H1 (cell line): ENCODE results near the gene AAR2. TPM values are rescaled to one million over a fixed set of nuclear protein-coding genes. Genes with fewer than 3 reads are reported as not detected.

Experiments used
- CTCF ChIA-PET: fragments of 300-600 bp; sonication (Branson Sonifier 250); formaldehyde crosslinking; loops from one replicate; lab custom pipeline; 2021; ENCODE audit not compliant: partially characterized antibody; lab: Charles Lee
- POLR2A ChIA-PET: fragments of 300-600 bp; sonication (Branson Sonifier 250); formaldehyde crosslinking; loops from one replicate; lab custom pipeline; 2021; ENCODE audit warnings: inconsistent platforms; ENCODE audit not compliant: partially characterized antibody; lab: Charles Lee
- DNase-seq, 2 experiments: peaks; one replicate each; pipeline versions ENCODE4 v3.0.0 to v3.0.0-alpha.2; 2010 to 2022; ENCODE audit warnings: low spot score in 2 of 2, low read depth in 1 of 2, mixed read lengths in 1 of 2
- FAIRE-seq: peaks from 2 replicates; lab custom pipeline; 2011; peaks lifted over from hg19 to GRCh38; lab: Jason Lieb, UNC
- H2AFZ ChIP-seq: 2 replicates; pipeline ENCODE4 v1.8.1; 2012; ENCODE audit warnings: low read length, inconsistent platforms
- H2AK5ac ChIP-seq: 2 replicates; pipeline ENCODE4 v1.6.1; 2013; ENCODE audit warnings: low read depth, low read length
- H2BK120ac ChIP-seq: replicated peaks from 2 replicates; pipeline ENCODE3; 2013; ENCODE audit warnings: low read depth, low read length, inconsistent platforms
- H2BK12ac ChIP-seq: 2 replicates; pipeline ENCODE4 v1.6.1; 2013; ENCODE audit warnings: low read depth, low read length
- H2BK15ac ChIP-seq: 2 replicates; pipeline ENCODE4 v1.6.1; 2013; ENCODE audit warnings: low read length
- H2BK20ac ChIP-seq: 2 replicates; pipeline ENCODE4 v1.6.1; 2013; ENCODE audit warnings: low read length
- H2BK5ac ChIP-seq: 2 replicates; pipeline ENCODE4 v1.6.1; 2013; ENCODE audit warnings: low read depth, low read length
- H3K14ac ChIP-seq: 2 replicates; pipeline ENCODE4 v1.6.1; 2013; ENCODE audit warnings: inconsistent platforms; ENCODE audit not compliant: insufficient read length
- H3K18ac ChIP-seq: 2 replicates; pipeline ENCODE4 v1.6.1; 2013; ENCODE audit warnings: low read length; ENCODE audit errors: extremely low read depth
- H3K23ac ChIP-seq: 2 replicates; pipeline ENCODE4 v1.6.1; 2013; ENCODE audit warnings: inconsistent platforms; ENCODE audit not compliant: insufficient read length
- H3K23me2 ChIP-seq: 2 replicates; pipeline ENCODE4 v1.6.1; 2013; ENCODE audit warnings: low read depth, low read length
- H3K27ac ChIP-seq: 2 replicates; pipeline ENCODE4 v1.6.1; 2011; ENCODE audit warnings: low read depth, low read length, inconsistent platforms
- H3K27me3 ChIP-seq, 4 experiments: replicated peaks in 1 of 4; 1 replicate in 1 of 4; 2 replicates in 3 of 4; pipeline versions ENCODE4 v1.6.1 to v1.8.1; 2011 to 2013; ENCODE audit warnings: low read length in 3 of 4, mild to moderate bottlenecking in 3 of 4, inconsistent platforms in 2 of 4, mixed read lengths in 2 of 4, moderate library complexity in 1 of 4; ENCODE audit not compliant: control insufficient read depth in 3 of 4, insufficient read depth in 3 of 4; ENCODE audit errors: extremely low read depth in 1 of 4
- H3K36me3 ChIP-seq, 4 experiments: 2 replicates each; pipeline versions ENCODE4 v1.6.1 to v1.8.1; 2011 to 2013; ENCODE audit warnings: mild to moderate bottlenecking in 4 of 4, low read length in 3 of 4, moderate library complexity in 2 of 4, control low read depth in 1 of 4, inconsistent platforms in 1 of 4; ENCODE audit not compliant: insufficient read depth in 4 of 4, control insufficient read depth in 2 of 4
- H3K4ac ChIP-seq: replicated peaks from 2 replicates; pipeline ENCODE3; 2013; ENCODE audit warnings: low read length, low read depth, mixed read lengths, inconsistent platforms; ENCODE audit not compliant: insufficient read length
- H3K4me1 ChIP-seq, 4 experiments: replicated peaks in 1 of 4; 1 replicate in 1 of 4; 2 replicates in 3 of 4; pipeline versions ENCODE4 v1.6.1 to v1.8.1; 2011 to 2013; ENCODE audit warnings: low read length in 3 of 4, inconsistent platforms in 2 of 4, mixed read lengths in 1 of 4; ENCODE audit not compliant: insufficient read depth in 4 of 4, control insufficient read depth in 3 of 4
- H3K4me2 ChIP-seq, 2 experiments: 2 replicates each; pipeline versions ENCODE4 v1.6.1 to v1.8.1; 2011 to 2013; ENCODE audit warnings: low read depth in 2 of 2, low read length in 2 of 2, control low read depth in 1 of 2, inconsistent platforms in 1 of 2, mild to moderate bottlenecking in 1 of 2; ENCODE audit not compliant: insufficient read depth in 1 of 2
- H3K4me3 ChIP-seq, 4 experiments: fragments of 200-600, 300-600 bp in 1 of 4; sonication (generic), shearing (Covaris generic), sonication (Bioruptor Twin) in 1 of 4; 2 replicates each; pipeline versions ENCODE4 v1.5.1 to v1.8.1; 2011 to 2016; ENCODE audit warnings: low read length in 4 of 4, low read depth in 3 of 4, control low read depth in 2 of 4, inconsistent platforms in 2 of 4, mild to moderate bottlenecking in 2 of 4, mixed read lengths in 1 of 4, moderate library complexity in 1 of 4; ENCODE audit not compliant: insufficient read depth in 2 of 4; ENCODE audit errors: extremely low read depth in 1 of 4
- H3K56ac ChIP-seq: replicated peaks from 2 replicates; pipeline ENCODE3; 2013; ENCODE audit warnings: low read depth, mild to moderate bottlenecking, mixed read lengths, low read length, inconsistent platforms; ENCODE audit not compliant: insufficient read length
- H3K79me1 ChIP-seq: 2 replicates; pipeline ENCODE4 v1.6.1; 2013; ENCODE audit warnings: low read depth, low read length, control low read depth
- H3K79me2 ChIP-seq, 2 experiments: 2 replicates each; pipeline versions ENCODE4 v1.6.1 to v1.8.1; 2012 to 2013; ENCODE audit warnings: low read length in 2 of 2, mild to moderate bottlenecking in 2 of 2, inconsistent platforms in 1 of 2; ENCODE audit not compliant: insufficient read depth in 2 of 2, control insufficient read depth in 1 of 2
- H3K9ac ChIP-seq, 4 experiments: replicated peaks in 1 of 4; 1 replicate in 1 of 4; 2 replicates in 3 of 4; pipeline versions ENCODE4 v1.6.1 to v1.8.1; 2011 to 2013; ENCODE audit warnings: low read depth in 3 of 4, low read length in 3 of 4, control low read depth in 2 of 4, mild to moderate bottlenecking in 2 of 4, moderate library complexity in 2 of 4, inconsistent platforms in 1 of 4; ENCODE audit errors: extremely low read depth in 1 of 4
- H3K9me3 ChIP-seq, 2 experiments: 2 replicates each; pipeline versions ENCODE4 v1.6.1 to v1.8.1; 2012 to 2013; ENCODE audit warnings: mild to moderate bottlenecking in 2 of 2, moderate library complexity in 2 of 2, control low read depth in 1 of 2, inconsistent platforms in 1 of 2, low read depth in 1 of 2, low read length in 1 of 2, mixed read lengths in 1 of 2; ENCODE audit not compliant: insufficient read depth in 2 of 2
- H4K20me1 ChIP-seq, 2 experiments: replicated peaks in 1 of 2; 2 replicates each; pipeline versions ENCODE3 to v1.8.1; 2011 to 2013; ENCODE audit warnings: inconsistent platforms in 2 of 2, low read length in 2 of 2, mild to moderate bottlenecking in 1 of 2; ENCODE audit not compliant: insufficient read depth in 2 of 2, control insufficient read depth in 1 of 2
- H4K5ac ChIP-seq: 2 replicates; pipeline ENCODE4 v1.6.1; 2013; ENCODE audit warnings: low read length, low read depth, mixed read lengths, inconsistent platforms; ENCODE audit not compliant: insufficient read length
- H4K8ac ChIP-seq: 2 replicates; pipeline ENCODE4 v1.8.0; 2013; ENCODE audit warnings: mild to moderate bottlenecking, moderate library complexity, low read length, inconsistent platforms; ENCODE audit not compliant: insufficient read depth; ENCODE audit errors: extremely low read depth
- H4K91ac ChIP-seq: replicated peaks from 2 replicates; pipeline ENCODE3; 2013; ENCODE audit warnings: low read length, mixed read lengths, inconsistent platforms; ENCODE audit not compliant: insufficient read length
- CREB1 ChIP-seq: IDR thresholded peaks from 2 replicates; pipeline ENCODE4 v1.6.1; 2012; ENCODE audit warnings: inconsistent platforms
- PHF8 ChIP-seq: fragments of 200-600 bp; sonication (generic); conservative IDR thresholded peaks from 2 replicates; pipeline ENCODE4 v1.7.1; 2012; ENCODE audit warnings: low read depth, mild to moderate bottlenecking, inconsistent platforms, low read length, moderate library complexity
- RBBP5 ChIP-seq: IDR thresholded peaks from 2 replicates; pipeline ENCODE4 v1.7.1; 2012; ENCODE audit warnings: low read depth, mild to moderate bottlenecking, inconsistent platforms, low read length, moderate library complexity, borderline replicate concordance
- SIN3A ChIP-seq, 2 experiments: IDR thresholded peaks in 1 of 2; conservative IDR thresholded peaks in 1 of 2; 2 replicates each; pipeline ENCODE4 v1.6.1; 2011 to 2012; ENCODE audit warnings: low read length in 2 of 2, improper control_type of control experiment in 1 of 2, low read depth in 1 of 2, mild to moderate bottlenecking in 1 of 2
- SRF ChIP-seq: IDR thresholded peaks from 2 replicates; pipeline ENCODE4 v1.6.1; 2011; ENCODE audit warnings: mild to moderate bottlenecking, low read depth, low read length, moderate library complexity
- YY1 ChIP-seq: IDR thresholded peaks from 2 replicates; pipeline ENCODE4 v1.6.1; 2011; ENCODE audit warnings: low read depth, mild to moderate bottlenecking, low read length
- WGBS, 2 experiments: shearing (Covaris generic) in 1 of 2; methylation state at CpG; one replicate each; pipeline versions ENCODE4 v1.1.6 to v1.1.7; 2013 to 2015; ENCODE audit warnings: low lambda C conversion rate in 2 of 2, mixed read lengths in 2 of 2, inconsistent platforms in 1 of 2, low coverage in 1 of 2, missing lambda C conversion rate in 1 of 2; ENCODE audit not compliant: insufficient replicate concordance in 2 of 2, insufficient coverage in 1 of 2, insufficient read length in 1 of 2; ENCODE audit errors: extremely low coverage in 1 of 2, missing lambda C conversion rate in 1 of 2; 5-methylcytosine and 5-hydroxymethylcytosine counted together
- polyA plus RNA-seq, 7 experiments: library from polyadenylated mRNA; depleted of rRNA in 3 of 7; stranded (reverse) in 5 of 7; unstranded in 2 of 7; fragments of >200 nt in 5 of 7; fragments of 200-250 nt in 2 of 7; gene quantifications; 1 replicate in 5 of 7; 2 replicates in 1 of 7; 4 replicates in 1 of 7; pipeline versions ENCODE4 v1.2.1 to v1.2.3, GENCODE V29; 2011 to 2013; ENCODE audit warnings: missing spikeins in 2 of 7, mixed read lengths in 2 of 7
- total RNA-seq: library from RNA; stranded (reverse); fragmentation: NEBNext Ultra II Directional; extraction: Animal tissue kit (Norgen Biotek cat#: 25700); gene quantifications from 2 replicates; pipeline ENCODE4 v1.2.1, GENCODE V29; 2021
- TF ChIP-seq, protein P1 (sequence below): IDR thresholded peaks from 2 replicates; pipeline ENCODE4 v1.6.1; 2011; ENCODE audit warnings: low read depth, mild to moderate bottlenecking, low read length; ENCODE audit not compliant: insufficient read depth

Gene AAR2
- total and polyA plus RNA-seq, 2 of the 8 experiments (the other 6 are each of a cell fraction or from before 2014, with no cell fraction given): 25.5 to 36.1 TPM

DNA sequence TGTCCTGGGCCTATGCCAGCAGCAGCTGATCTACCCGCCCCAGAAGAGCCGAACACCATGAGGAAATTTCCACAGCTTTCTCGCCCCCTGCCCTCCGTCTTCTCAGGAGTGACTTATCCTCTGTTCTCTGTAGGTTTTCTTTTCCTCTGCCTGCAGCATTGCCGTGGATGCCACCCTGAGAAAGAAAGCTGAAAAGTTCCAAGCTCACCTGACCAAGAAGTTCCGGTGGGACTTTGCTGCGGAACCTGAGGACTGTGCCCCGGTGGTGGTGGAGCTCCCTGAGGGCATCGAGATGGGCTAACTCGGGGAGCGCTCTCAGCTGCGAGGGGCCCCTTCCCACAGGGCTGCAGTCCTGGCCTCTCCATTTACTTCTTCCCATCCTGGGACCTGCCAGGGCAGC is 19.2 kb downstream of the AAR2 start:
- H2BK20ac ChIP-seq: no peak overlapping the region
- no peak overlapping the region for H4K91ac ChIP-seq
- no peak overlapping the region for H3K14ac ChIP-seq
- WGBS, 2 experiments: 95% methylated on average over 12 of the region's 12 CpGs; no CpG with 5 or more reads in 1 of the 2 experiments
- no peak overlapping the region for H2BK12ac ChIP-seq
- H3K4me3 ChIP-seq: no peak overlapping the region
- H2AK5ac ChIP-seq: no peak overlapping the region
- H4K8ac ChIP-seq: no peak overlapping the region
- no peak overlapping the region for H3K23ac ChIP-seq
- FAIRE-seq (no peak), DNase-seq (no peak)
- ChIA-PET CTCF (interaction anchor here (0.7 to 1.5 kb wide), 8 partner anchors 15 to 184 kb away, joined by 3 to 6 read pairs (median 3); no protein-coding TSS in a partner anchor), POLR2A (interaction anchor here (0.6 to 2.1 kb wide), 7 partner anchors 9 to 1196 kb away, joined by 3 to 6 read pairs (median 3); partner anchors contain the start of gene AAR2)
- H3K27ac ChIP-seq: no peak overlapping the region
- no peaks in the 10 kb centered on the region; a peak in 1 of 4 replicates for H3K79me2 ChIP-seq
- H3K4ac ChIP-seq: no peak overlapping the region
- peaks cover 0 to 8% (median 0%) of the 10 kb centered on the region in 4 experiments; a peak in 4 of 8 replicates for H3K36me3 ChIP-seq
- H3K9ac ChIP-seq: no peak overlapping the region
- no peak overlapping the region for H2BK5ac ChIP-seq
- no peaks in the 10 kb centered on the region for H3K9me3 ChIP-seq
- no peak overlapping the region for H2BK120ac ChIP-seq
- no peak overlapping the region for H3K18ac ChIP-seq
- TF ChIP-seq YY1 (no peak), SRF (no peak), RBBP5 (no peak), CREB1 (no peak), PHF8 (no peak), SIN3A (conservative IDR thresholded peaks at IDR 0.05 in 1 of 2, IDR thresholded peaks at IDR 0.05 in 1 of 2; ENCODE audit: low read depth in 1 of 2, low read length in 2 of 2) (no peak)
- TF ChIP-seq, protein P1, sequence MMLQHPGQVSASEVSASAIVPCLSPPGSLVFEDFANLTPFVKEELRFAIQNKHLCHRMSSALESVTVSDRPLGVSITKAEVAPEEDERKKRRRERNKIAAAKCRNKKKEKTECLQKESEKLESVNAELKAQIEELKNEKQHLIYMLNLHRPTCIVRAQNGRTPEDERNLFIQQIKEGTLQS: no peak
- peaks cover 6 to 7% of the 10 kb centered on the region in 2 experiments for H4K20me1 ChIP-seq
- H2BK15ac ChIP-seq: no peak overlapping the region
- H3K56ac ChIP-seq: no peak overlapping the region
- no peaks in the 10 kb centered on the region for H3K27me3 ChIP-seq
- no peaks in the 10 kb centered on the region for H3K23me2 ChIP-seq
- no peak overlapping the region for H4K5ac ChIP-seq
- H2AFZ ChIP-seq: no peak overlapping the region
- H3K4me1 ChIP-seq: peaks cover 7 to 10% (median 8%) of the 10 kb centered on the region in 4 experiments; a peak in 5 of 7 replicates
- peaks cover 4% of the 10 kb centered on the region; the same call in 1 of the 2 replicates for H3K79me1 ChIP-seq
- no peak overlapping the region for H3K4me2 ChIP-seq
